Progenitor cell of endocrine pancreas (in vitro differentiated cells): ENCODE results near the gene ACAD10. TPM values are rescaled to one million over a fixed set of nuclear protein-coding genes. Genes with fewer than 3 reads are reported as not detected.
A peak's percentile ranks its signal among the peaks of the same experiment; 100 is the strongest.

Experiments used
- DNase-seq: peaks from one replicate; pipeline ENCODE4 v3.0.0; 2021; ENCODE audit warnings: low spot score; ENCODE audit not compliant: unreplicated experiment
- H3K27ac Mint-ChIP-seq: 2 replicates; pipeline ENCODE4 v1.8.0; 2021; ENCODE audit warnings: mild to moderate bottlenecking, moderate library complexity, mixed read lengths
- H3K27me3 Mint-ChIP-seq: 2 replicates; pipeline ENCODE4 v1.8.0; 2021; ENCODE audit warnings: mixed read lengths
- H3K36me3 Mint-ChIP-seq: 2 replicates; pipeline ENCODE4 v1.8.0; 2022; ENCODE audit warnings: mixed read lengths; ENCODE audit not compliant: insufficient read depth
- H3K4me1 Mint-ChIP-seq: 2 replicates; pipeline ENCODE4 v1.8.0; 2021; ENCODE audit warnings: low read depth, mixed read lengths
- H3K4me3 Mint-ChIP-seq: 2 replicates; pipeline ENCODE4 v1.8.0; 2021; ENCODE audit warnings: low read depth, mild to moderate bottlenecking, moderate library complexity, mixed read lengths
- H3K9me3 Mint-ChIP-seq: 2 replicates; pipeline ENCODE4 v1.8.0; 2021; ENCODE audit warnings: low read depth, mixed read lengths
- total RNA-seq: library from RNA; stranded (reverse); gene quantifications from 2 replicates; pipeline ENCODE4 v1.2.1, GENCODE V29; 2021
- TF ChIP-seq, protein P1 (sequence below): fragments of 200-600 bp; sonication (generic); IDR thresholded peaks from one replicate; pipeline ENCODE4 v1.5.0; 2021; ENCODE audit warnings: antibody characterized with exemption, mild to moderate bottlenecking; ENCODE audit not compliant: unreplicated experiment

ACAD10 gene
- total RNA-seq, 1 donor from 2014 or later: 62.3 TPM

DNA sequence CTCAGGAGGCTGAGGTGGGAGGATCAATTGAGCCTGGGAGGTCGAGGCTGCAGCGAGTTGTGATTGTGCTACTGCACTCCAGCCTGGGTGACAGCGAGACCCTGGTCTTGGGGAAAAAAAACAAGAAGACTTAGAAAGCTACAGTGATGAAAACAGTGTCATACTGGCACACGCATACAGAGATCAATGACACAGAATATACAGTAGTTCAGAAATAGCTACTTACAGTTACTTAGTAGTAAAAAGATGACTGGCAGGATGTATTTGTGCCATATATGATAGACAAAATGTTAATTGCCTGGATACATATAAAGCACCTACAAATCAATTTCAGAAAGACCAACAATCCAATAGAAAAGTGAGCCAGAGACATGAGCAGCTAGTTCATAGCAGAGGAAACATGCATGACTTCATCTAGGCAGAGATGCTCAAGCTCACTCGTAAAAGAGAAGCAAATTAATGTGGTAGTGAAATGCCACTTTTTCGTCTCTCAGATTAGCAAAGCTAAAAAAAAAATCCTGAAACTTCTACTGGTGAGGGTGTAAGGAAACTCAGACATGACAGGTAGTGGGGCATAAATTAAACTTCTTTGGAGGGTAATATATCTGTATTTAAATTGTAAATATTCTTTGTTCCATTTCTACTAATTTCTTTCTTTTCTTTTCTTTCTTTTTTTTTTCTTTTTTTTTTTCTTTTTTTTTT lies 78.4 kb downstream of the ACAD10 start:
- H3K4me1 Mint-ChIP-seq: peaks cover 14% of the 10 kb centered on the region
- no peak overlapping the region for H3K4me3 Mint-ChIP-seq
- no peaks in the 10 kb centered on the region for H3K36me3 Mint-ChIP-seq

DNA sequence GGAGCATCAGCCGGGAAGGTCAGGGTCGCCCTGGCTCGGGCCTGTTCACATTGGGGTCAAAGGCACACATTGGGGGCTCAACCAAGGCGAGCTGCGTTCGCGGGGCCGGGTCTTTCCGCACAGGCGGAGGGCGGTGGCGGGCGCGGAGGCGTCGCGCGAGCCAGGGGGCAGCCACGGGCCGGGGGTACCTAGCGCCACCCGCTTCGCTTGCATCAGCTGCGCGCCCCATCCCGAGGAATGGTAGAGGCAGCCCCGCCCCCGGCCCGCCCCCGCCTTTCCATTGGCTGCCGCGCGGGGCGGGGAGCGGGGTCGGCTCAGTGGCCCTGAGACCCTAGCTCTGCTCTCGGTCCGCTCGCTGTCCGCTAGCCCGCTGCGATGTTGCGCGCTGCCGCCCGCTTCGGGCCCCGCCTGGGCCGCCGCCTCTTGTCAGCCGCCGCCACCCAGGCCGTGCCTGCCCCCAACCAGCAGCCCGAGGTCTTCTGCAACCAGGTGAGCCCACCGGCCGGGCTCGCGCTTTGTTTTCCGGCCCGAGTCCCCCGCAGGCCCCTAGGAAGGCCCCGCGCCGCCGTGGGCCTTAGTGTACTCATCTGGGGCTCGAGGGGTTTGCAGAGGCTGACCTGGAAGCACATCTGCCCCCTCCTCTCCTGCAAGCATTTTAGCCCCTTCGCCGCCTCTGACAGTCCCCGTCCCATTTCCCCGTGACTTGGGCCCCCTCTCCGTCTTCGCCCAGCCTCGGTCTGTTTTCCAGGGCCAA lies 80.9 kb downstream of the ACAD10 start, which contains the start of gene ALDH2:
TSS of gene ALDH2 (plus strand) at position 326 of the 754 bp plus-strand sequence. CDS start at position 376, 50 bp downstream.
- TF ChIP-seq, protein P1, sequence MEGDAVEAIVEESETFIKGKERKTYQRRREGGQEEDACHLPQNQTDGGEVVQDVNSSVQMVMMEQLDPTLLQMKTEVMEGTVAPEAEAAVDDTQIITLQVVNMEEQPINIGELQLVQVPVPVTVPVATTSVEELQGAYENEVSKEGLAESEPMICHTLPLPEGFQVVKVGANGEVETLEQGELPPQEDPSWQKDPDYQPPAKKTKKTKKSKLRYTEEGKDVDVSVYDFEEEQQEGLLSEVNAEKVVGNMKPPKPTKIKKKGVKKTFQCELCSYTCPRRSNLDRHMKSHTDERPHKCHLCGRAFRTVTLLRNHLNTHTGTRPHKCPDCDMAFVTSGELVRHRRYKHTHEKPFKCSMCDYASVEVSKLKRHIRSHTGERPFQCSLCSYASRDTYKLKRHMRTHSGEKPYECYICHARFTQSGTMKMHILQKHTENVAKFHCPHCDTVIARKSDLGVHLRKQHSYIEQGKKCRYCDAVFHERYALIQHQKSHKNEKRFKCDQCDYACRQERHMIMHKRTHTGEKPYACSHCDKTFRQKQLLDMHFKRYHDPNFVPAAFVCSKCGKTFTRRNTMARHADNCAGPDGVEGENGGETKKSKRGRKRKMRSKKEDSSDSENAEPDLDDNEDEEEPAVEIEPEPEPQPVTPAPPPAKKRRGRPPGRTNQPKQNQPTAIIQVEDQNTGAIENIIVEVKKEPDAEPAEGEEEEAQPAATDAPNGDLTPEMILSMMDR: peak; percentile 16
- DNase-seq: peak; percentile 72
- Mint-ChIP-seq H3K4me3 (peak within 1 kb of the TSS; percentile 89), H3K27ac (peak within 1 kb of the TSS; percentile 93), H3K9me3 (no peaks in the 10 kb centered on the region), H3K27me3 (peaks cover 11% of the 10 kb centered on the region), H3K36me3 (no peaks in the 10 kb centered on the region), H3K4me1 (peaks cover 13% of the 10 kb centered on the region)

More for the DNA sequence above, 78.4 kb downstream of the ACAD10 start:
- TF ChIP-seq, protein P1: no peak
- H3K9me3 Mint-ChIP-seq: no peaks in the 10 kb centered on the region
- DNase-seq: no peak
- peaks cover 11% of the 10 kb centered on the region for H3K27me3 Mint-ChIP-seq
- no peak overlapping the region for H3K27ac Mint-ChIP-seq

DNA sequence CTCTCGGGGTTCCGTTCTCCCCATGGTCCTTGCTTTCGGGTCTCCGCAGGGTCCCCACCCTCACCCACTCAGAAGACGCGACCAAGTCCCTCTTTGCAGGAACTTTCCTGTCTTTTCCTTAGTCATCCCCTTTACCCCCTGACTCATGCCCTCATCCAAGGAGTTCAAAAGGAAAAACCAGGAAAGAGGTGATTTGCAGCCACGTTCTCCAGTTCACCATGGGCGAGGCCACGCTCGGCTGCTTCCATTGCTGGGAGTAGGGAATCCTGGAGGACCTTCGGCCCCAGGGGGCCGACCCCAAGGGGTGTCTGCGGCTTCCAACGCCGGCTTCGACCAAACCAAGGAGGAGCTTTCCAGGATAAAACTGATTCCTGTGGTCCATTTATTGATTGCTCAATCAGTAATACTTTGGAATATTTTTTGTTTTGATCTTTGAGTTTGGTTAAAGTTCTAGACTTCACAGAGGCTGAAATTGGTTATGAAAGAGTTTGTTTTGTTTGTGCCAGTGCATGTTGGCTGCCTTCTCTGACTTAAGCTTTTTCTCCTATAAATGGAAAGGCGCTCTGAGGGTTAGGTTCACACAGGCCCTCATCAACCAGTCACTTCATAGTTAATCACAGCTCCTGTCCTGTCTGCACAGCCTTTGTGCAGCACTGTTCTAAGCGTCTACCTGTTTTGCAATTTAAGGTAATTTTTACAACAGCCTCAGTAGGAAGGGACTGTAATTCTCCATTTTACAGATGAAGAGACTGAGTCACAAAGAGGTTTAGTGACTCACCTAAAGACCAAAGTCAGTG lies 81.7 kb downstream of the ACAD10 start:
- H3K27ac Mint-ChIP-seq: peak overlapping the region; percentile 93
- peaks cover 11% of the 10 kb centered on the region for H3K27me3 Mint-ChIP-seq
- TF ChIP-seq, protein P1: no peak
- H3K36me3 Mint-ChIP-seq: no peaks in the 10 kb centered on the region
- H3K4me3 Mint-ChIP-seq: peak overlapping the region; percentile 89
- H3K4me1 Mint-ChIP-seq: peaks cover 13% of the 10 kb centered on the region
- H3K9me3 Mint-ChIP-seq: no peaks in the 10 kb centered on the region
- DNase-seq: no peak

DNA sequence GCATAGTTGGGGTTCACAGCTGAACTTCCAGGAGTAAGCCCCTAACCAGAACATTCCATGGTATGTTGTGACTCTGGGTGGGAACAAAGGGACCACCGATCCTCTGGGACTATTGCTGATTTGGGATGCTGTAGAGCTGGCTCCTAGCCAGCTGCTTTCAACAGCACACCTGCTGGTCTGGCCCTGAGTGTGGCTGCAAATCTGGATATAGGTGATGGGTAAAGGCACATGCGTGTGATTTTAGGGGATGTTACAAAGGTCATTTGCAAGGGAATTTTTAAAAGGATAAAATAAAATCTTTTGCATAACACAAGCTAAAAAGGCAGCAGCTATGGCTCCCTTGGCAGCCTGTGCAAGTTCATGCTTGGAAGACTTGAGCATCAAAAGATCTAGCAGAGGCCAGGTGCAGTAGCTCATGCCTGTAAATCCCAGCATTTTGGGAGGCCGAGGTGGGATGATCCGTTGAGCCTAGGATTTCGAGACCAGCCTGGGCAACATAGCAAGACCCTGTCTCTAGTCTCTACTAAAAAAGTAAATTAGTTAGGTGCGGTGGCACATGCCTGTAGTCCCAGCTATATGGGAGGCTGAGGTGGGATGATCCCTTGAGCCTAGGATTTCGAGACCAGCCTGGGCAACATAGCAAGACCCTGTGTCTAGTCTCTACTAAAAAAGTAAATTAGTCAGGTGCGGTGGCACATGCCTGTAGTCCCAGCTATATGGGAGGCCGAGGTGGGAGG lies 82.5 kb downstream of the ACAD10 start:
- TF ChIP-seq, protein P1: no peak
- Mint-ChIP-seq H3K9me3 (no peaks in the 10 kb centered on the region), H3K4me3 (peak overlapping the region; percentile 89), H3K27ac (no peak overlapping the region), H3K27me3 (peaks cover 11% of the 10 kb centered on the region), H3K36me3 (no peaks in the 10 kb centered on the region), H3K4me1 (peaks cover 14% of the 10 kb centered on the region)
- DNase-seq: no peak
